GM19238 (cell line): ENCODE results near the gene USP7.
A peak's percentile ranks its signal among the peaks of the same experiment; 100 is the strongest.
"Not testable (repeated sequence)": the region's sequence is repeated elsewhere in the genome, so short reads cannot be mapped to it uniquely, and the experiment has no call there.

Experiments
- DNase-seq: peaks from one replicate; pipeline ENCODE4 v3.0.0; 2011; ENCODE audit warnings: low spot score; ENCODE audit not compliant: insufficient read length

USP7 gene

DNA sequence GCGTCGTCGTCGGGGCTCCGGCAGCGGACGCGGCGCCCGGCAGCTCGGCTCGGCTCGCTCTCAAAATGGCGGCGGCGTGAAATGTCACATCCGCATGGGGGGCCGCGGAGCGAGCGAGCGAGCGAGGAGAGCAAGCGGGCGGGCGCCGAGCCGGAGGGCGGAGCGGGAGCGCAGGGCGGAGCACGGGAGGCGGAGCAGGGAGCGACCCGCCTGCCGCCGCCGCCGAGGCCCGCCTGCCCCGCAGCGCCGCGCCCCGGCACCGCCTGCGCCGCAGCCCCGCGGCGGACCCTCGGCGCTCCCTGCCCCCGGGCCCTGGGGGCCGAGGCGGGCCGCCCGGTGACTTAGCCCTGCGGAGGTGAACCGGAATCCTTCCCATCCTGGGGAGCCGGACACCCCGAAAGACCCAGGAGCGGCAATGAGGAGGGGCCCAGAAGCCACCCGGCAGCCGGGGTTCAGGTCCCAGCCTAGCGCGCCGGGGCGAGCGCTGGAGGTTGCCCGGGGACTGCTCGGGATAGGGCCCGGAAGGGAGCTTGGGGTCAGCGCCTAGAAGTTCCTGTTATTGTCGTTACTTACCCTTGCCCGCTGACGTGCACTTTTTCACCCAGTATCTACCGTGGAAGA lies at the start of gene USP7:
USP7 (minus strand) TSS at position 86 of the 621 bp plus-strand sequence. CDS start 621 bp downstream, outside the sequence.
- peak; percentile 95 for DNase-seq

DNA sequence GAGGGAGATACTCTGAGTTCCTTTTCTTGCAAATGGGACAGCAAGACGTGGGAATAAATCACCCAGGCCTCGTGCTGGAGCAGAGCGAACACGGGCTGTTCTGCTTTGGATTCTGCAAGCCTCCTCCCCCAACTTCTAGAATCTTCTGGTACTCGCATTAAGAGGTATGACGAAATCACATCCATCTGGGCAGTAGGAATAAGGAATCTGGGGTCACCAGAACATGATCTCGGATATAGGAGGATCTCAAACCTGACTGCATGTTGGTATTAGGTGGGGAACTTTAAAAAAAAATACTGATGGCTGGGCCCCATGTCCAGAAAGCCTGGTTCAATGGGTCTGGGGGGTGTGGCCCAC lies 49.8 kb upstream of the USP7 start:
- DNase-seq, result no peak

DNA sequence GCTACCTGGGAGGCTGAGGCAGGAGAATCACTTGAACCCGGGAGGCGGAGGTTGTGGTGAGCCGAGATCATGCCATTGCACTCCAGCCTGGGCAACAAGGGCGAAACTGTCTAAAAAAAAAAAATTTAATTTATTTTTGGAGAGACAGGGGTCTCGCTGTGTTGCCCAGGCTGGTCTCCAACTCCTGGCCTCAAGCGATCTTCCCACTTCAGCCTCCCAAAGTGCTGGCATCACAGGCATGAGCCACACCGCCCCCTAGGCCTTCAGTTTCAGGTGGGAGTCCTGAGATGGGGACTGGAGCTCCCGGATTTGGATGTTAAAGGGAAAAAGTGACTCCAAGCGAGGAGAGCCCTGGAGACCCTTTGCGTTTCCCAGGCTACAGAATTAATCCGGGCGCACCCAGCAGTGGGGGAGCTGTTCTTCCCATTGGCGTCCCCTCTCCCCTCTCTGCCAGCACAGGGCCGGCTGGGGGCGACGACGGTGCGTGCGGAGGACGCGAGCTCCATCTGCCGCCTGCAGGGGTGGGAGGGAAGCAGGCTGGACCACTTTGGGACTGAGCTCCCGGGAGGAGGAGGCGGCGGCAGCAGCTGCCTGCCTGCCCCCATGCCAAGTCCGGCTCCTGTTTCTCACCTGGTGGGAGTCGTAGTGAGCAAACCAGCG lies 49.3 kb upstream of the USP7 start:
- DNase-seq, result no peak

DNA sequence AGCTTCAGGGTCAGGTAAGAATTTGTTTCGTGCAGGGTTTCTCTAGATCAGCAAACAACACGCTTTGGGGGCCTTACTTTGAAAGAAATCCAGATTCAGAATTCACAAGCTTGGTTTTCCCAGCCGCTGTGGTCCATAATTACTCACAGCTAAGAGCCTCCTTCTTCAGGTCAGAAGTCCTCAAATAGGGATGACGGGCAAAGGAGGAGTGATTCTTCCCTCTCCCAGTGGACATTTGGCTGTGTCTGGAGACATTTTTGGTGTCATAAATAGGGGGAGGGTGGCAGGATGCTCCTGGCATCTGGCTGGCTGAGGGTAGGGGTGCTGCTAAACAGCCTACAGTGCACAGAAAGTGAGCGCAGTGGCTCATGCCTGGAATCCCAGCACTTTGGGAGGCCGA lies 48.6 kb upstream of the USP7 start:
- no peak for DNase-seq

DNA sequence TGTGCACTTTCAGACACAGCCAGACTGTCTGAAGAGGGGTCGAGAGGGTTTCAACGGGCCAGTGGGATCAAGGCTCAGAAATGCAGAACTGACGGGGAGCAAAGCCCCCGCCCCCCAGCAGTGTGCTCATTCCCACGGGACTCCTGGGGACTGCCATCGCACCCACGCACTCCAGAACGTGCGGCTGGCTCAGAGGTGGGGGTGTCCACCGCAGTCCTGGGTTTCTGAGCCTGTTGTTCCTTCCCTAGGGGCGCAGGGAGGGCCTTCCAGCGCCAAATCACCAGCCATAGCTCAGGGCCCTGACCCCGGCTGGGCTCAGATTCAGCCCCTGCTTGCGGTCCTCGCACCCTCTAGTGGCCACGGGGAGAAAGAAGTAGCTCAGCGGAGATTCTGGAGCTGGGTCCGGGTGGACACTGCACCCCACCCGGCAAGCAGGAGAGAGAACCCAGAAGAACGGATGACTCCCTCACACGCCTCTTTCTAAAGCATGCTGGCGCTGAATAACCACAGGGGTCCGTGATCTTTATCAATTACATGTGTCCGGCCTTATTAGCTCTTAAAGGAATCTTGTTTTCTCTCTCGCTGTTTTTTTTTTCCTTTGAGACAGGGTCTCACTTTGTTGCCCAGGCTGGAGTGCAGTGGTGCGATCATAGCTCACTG lies 45.0 kb upstream of the USP7 start:
- DNase-seq, result peak; percentile 85

DNA sequence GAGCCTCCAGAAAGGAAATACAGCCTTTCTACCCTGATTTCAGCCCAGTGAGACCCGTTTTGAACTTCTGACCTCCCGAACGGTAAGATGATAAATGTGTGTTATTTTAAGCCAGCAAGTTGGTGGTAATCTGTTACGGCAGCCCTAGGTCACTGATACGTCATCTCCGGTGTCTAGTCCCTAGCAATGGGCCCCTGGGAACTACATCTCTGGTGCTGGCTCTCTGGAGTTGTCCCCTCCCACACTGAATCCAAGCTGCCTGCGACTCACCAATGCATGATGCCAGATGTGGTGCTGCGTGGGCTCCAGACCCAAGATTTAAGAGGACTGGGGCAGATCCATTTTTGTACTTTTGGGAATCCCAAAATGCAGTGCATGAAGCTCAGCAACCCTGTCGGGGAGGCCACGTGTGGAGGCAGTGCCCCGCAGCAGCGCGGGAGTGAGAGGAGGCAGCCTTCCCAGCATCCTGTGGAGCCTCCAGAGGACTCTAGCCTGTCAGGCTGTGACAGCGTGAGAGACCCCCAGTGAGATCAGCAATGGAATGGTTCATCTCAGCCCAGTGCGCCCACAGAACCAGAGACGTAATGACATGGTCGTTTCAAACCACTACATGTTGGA lies 43.6 kb upstream of the USP7 start:
- no peak for DNase-seq

DNA sequence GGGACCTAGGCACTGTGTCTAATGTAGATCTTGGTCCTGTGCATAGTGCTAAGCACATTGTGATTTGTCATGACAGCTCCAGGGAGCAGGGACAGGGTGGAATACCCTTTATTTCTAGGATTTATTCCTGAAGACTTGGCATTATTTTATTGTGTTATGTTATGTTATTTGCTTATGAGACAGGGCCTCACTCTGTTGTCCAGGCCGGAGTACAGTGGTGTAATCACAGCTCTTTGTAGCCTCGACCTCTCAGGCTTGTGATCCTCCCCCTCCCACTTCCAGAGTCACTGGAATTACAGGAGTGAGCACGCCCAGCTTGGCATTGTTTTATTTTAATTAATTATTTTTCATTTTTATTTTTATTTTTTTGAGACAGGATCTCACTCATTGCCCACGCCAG lies 40.5 kb upstream of the USP7 start:
- DNase-seq, result no peak

DNA sequence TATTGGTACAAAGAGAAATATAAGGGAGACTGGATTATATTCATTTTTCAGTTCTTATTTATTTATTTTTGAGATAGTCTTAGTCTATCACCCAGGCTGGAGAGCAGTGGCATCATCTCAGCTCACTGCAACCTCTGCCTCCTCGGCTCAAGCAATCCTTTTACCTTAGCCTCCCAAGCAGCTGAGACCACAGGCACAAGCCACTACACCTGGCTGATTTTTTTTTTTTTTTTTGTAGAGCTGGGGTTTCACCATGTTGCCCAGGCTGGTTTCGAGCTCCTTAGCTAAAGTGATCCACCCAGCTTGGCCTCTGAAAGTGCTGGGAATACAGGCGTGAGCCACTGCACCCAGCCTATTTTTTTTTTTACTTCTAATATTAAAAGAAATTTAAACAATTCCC lies 40.1 kb upstream of the USP7 start:
- no peak for DNase-seq

DNA sequence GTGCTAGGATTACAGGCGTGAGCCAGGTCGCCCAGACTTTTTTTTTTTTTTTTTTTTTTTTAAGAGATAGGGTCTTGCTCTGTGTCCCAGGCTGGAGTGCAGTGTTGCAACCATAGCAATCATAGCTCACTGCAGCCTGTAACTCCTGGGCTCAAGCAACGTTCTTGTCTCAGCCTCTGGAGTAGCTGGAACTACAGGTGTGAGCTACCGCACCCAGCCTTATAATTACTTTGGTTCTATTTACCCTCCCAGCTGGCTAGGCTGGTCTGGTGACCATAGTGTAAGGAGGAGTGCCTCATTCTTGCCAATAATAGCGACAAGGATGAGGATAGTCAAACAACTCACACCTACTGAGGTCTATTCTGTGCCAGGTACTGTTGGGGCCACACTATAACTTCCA lies 39.6 kb upstream of the USP7 start:
- DNase-seq, result no peak

DNA sequence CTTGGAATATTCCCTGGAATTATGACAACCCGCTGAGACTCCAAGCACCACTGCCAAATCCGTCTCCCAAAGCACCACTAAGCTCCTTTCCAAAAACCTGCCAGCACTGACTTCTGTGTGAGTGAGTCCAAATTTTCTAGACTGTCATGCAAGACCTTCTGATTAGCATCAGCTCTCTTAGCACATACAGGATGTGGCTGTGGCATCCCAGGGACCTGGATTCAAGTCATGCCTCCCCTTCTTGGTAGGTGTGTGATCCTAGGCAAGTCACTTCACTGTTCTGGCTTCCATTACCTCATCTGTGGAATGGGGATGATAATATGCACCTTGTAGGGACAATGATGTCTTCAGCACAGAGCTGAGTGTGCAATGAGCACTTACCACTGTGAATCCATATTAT lies 38.3 kb upstream of the USP7 start:
- DNase-seq, result no peak

DNA sequence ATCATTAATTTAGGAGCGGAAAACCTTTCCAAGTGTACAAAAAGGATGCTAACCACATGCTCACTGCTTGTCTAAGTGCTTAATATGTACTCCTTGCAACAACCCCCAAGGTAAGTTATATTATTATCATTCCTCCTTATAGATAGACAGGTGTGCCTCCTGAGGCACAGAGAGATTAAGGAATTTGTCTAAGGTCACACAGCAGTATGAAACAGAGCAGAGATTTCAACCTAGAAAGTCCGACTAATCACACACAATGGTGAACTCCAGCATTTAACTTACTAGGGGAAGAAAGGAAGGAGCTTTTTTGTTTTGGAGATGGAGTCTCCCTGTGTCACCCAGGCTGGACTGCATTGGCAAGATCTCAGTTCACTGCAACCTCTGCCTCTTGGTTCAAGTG lies 37.0 kb upstream of the USP7 start:
- DNase-seq, result no peak

DNA sequence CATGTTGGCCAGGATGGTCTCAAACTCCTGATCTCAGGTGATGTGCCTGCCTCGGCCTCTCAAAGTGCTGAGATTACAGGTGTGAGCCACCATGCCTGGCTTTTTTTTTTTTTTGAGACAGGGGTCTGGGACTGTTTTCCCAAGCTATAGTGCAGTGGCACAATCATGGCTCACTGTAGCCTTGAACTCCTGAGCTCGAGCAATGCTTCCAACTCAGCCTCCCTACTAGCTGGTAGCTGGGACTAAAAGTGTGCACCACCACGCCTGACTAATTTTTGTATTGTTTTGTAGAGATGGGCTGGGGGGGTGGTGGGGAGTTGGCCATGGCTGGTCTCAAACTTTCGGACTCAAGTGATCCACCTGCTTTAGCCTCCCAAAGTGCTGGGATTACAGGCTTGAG lies 36.1 kb upstream of the USP7 start:
- no peak for DNase-seq

DNA sequence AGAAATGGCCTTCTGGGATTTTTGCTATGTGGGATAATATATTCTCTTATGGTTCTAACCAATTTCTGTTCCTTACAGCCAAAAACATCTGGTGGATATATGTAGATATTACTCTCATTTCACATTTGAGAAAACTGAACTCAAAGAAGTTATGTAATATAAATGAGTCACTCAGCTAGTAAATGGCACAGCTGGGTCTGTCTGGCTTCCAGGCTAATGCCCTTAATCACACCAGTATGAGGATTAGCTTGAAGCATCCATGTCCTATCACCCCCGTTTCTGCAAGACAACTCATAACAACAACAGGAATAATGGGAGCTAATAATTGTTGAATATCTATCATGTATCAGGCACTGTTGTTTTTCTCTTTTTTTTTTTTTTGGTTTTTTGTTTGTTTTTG lies 34.4 kb upstream of the USP7 start:
- DNase-seq, result no peak

DNA sequence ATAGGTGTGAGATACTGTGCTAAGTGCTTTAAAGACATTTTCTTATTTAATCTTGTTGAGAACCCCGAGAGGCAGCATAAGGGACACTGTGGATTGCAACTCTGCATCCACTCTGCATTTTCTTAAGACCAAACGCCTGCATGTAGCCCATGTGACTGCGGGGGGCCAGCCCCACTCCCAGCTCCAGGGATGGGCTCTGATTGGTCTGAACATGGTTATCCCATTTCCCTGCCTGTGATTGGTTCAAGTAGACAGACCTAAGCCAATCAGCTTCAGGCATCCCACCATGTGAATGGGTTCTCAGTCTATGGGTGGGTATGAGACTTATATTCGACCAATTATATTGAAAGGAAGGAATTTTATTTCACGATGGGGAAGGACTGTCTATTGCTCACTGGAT lies 33.2 kb upstream of the USP7 start:
- DNase-seq, result no peak

DNA sequence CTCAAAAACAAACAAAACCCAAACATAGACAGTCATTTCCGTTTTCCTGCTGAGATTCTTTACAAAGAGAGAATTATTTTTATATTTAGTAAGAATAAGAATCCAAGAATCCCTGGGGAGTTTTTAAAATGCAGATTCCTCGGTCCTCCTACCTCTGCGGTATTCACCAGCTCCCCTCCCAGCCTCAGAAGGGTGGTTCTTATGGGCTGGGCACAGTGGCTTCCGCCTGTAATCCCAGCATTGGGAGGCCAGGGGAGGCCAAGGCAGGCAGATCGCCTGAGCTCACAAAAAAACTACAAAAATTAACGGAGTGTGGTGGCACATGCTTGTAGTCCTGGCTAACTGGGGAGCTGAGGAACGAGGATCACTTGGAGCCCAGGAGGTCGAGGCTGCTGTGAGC lies 26.7 kb upstream of the USP7 start:
- no peak for DNase-seq

DNA sequence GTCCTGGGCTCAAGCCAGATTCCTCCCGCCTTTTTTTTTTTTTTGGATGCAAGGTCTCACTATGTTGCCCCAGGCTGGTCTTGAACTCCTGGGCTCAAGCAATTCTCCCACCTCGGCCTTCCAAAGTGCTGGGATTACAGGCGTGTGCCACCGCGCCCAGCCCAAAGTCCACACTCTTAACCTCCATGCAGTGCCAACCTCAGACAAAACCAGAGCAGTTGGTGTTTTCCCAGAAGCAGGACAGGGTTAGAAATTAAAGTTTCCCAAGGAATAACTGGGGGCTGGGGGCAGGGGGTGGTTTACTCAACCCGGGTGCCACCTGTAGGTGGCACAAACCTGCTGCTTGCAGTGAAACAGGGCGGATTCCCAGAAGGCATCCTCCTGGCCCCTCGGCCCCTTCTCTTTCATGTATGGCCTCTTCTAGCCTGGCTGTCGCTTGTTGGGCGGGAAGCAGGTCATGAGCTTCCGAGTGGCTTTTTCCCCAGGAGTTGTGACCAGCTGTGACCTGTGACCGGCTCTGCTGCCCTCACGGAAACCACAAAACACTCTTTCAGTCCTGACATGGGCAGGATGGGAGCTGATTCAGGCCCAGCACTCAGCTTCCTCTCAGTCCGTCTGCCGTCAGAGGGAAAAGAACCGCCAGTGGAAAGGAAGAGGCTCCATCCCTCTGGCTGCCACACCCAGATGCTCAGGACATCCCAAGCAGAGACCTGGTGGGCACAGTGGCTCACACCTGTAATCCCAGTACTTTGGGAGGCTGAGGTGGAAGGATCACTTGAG lies 25.6 kb upstream of the USP7 start:
- DNase-seq, result no peak

DNA sequence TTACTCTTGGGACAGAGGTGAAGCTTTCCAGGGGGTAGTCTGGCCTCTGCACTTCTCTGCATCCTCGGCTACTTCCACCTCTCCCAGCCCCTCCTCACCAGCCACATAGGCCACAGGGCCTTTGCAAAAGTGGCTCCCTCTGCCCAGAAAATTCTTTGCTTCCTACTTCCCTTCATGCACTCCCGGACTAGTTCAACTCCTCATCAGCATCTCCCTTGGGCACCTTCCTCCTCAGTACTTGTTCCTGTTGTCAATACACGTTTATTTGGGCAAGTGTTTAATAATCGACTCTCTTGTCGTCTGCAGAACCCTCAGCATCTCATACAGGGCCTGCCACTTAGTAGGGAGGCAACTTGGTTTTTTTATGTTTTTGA lies 23.1 kb upstream of the USP7 start:
- DNase-seq, result no peak

DNA sequence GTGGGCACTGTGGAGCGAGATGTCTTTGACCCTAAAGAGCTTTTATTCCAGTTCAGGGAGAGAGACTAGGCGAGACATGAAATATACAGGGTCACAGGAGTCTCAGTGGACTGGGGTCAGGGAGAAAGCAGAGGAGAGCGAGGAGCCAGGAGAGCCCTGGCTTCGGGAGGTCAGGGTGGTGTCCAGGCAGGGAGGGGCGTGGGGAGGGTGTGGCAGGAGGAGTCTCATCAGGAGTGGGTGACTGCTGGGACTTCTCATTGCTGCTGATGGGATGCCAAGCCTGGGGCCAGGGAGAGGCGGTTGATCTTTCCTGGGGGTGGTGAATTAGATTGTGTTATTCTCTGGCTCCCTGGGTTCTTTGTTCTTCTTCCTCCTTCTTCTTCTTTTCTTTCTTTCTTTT lies 22.4 kb upstream of the USP7 start:
- no peak for DNase-seq

DNA sequence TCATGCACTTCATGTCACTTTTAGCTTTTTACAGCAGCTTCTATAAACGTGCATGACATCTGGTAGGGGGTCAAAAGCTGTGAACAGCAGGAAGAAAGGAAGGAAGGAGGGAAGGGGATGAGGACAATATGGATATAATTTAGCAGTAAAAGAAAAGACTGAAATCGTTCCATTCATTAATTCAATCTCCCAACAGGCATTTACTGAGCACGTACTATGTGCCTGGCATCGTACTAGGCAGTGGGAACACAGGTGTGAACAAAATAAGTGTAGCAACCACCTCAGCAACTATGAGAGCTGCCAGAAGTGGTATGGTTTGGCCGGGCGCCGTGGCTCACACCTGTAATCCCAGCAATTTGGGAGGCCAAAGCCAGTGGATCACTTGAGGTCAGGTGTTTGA lies 19.1 kb upstream of the USP7 start:
- no peak for DNase-seq

DNA sequence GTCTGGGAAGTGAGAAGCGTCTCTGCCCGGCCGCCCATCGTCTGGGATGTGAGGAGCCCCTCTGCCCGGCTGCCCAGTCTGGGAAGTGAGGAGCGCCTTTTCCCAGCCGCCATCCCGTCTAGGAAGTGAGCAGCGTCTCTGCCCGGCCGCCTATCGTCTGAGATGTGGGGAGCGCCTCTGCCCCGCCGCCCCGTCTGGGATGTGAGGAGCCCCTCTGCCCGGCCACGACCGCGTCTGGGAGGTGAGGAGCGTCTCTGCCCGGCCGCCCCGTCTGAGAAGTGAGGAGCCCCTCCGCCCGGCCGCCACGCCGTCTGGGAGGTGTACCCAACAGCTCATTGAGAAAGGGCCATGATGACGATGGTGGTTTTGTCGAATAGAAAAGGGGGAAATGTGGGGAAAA lies 18.2 kb upstream of the USP7 start:
- not testable (repeated sequence) for DNase-seq

DNA sequence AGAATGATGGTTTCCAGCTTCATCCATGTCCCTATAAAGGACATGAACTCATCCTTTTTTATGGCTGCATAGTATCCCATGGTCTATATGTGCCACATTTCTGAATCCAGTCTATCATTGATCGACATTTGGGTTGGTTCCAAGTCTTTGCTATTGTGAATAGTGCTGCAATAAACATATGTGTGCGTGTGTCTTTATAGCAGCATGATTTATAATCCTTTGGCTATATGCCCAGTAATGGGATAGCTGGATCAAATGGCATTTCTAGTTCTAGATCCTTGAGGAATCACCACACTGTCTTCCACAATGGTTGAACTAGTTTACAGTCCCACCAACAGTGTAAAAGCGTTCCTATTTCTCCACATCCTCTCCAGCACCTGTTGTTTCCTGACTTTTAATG lies 12.5 kb upstream of the USP7 start:
- not testable (repeated sequence) for DNase-seq

DNA sequence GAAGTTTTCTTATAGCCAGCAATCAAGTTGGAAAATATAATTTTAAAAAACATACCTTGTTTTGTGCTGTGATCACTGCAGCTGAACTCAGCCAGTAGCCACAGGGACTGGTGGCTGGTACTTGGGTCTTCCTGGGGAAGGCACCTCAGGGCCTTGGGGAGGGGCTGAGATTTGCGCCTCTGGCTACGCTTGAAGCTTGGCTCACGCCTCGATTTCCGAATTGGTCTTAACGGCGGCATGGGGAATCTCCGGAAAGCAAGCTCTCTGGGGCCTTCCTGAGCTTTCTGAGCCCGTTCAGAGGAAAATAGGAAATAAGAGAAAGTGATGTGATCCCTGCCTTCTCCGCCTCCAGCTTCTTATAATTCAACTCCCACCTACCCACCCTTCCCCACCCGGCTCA lies 11.3 kb upstream of the USP7 start:
- no peak for DNase-seq
